Placental pericyte (primary cell): ENCODE data around the gene GAB2. TPM values are rescaled to one million over a fixed set of nuclear protein-coding genes. Genes with fewer than 3 reads are reported as not detected.

ENCODE experiments used
- total RNA-seq: library from RNA; depleted of rRNA; stranded (reverse); fragments of >200 nt; gene quantifications from 2 replicates; pipeline ENCODE4 v1.2.3, GENCODE V29; 2012

Gene GAB2
- total RNA-seq: 8.4 and 20.6 TPM in 2 replicates

GRCh38 chr11:78417175-78417887 lies at the start of gene GAB2:
TSS of gene GAB2 (minus strand) at chr11:78417820. CDS start at chr11:78417720, 100 bp downstream.

GRCh38 chr11:78188286-78189173 lies 229.1 kb downstream of the GAB2 start, which contains the start of the genes KCTD21 and USP35:
TSS of gene KCTD21 (minus strand) at chr11:78188626. CDS start at chr11:78174554, 14,072 bp downstream.
TSS of gene USP35 (plus strand) at chr11:78188919. CDS start at chr11:78196246, 7,327 bp downstream.

Other genes starting within 250 kb of the GAB2 start
- gene KCTD21, start 229.2 kb downstream of the GAB2 start, total RNA-seq: 11.0 and 13.8 TPM in 2 replicates
- gene USP35, start 228.9 kb downstream of the GAB2 start, total RNA-seq: 10.1 and 11.3 TPM in 2 replicates
- 14.4 and 17.0 TPM in 2 replicates for gene NARS2, start 157.0 kb upstream of the GAB2 start, total RNA-seq